GM12878 (cell line): ENCODE measurements around the gene CC2D1A. TPM values are rescaled to one million over a fixed set of nuclear protein-coding genes. Genes with fewer than 3 reads are reported as not detected.

Experiments used
- ATAC-seq: fragments of 200-7000 bp; cut with Tn5 transposase; 3 replicates; pipeline ENCODE4 v1.9.1; 2020; ENCODE audit warnings: mild to moderate bottlenecking, moderate library complexity
- BruUV-seq: library from RNA; stranded (reverse); fragments of 400-500 nt; replicated peaks from 2 replicates; lab custom pipeline; 2021; lab: Mats Ljungman, UMichigan
- CTCF ChIA-PET: fragments of 300-600 bp; sonication (Branson Sonifier 250); formaldehyde crosslinking; extraction: SDS; loops from one replicate; lab custom pipeline; 2021; ENCODE audit warnings: inconsistent platforms; lab: Yijun Ruan, JAX
- POLR2A ChIA-PET: fragments of 350-600 bp; formaldehyde crosslinking; extraction: SDS; loops from one replicate; lab custom pipeline; 2021; ENCODE audit warnings: inconsistent platforms; lab: Charles Lee
- RAD21 ChIA-PET: fragments of 300-600 bp; sonication (Branson Sonifier 250); formaldehyde crosslinking; loops from one replicate; lab custom pipeline; 2023; ENCODE audit warnings: antibody characterized with exemption; ENCODE audit not compliant: unreplicated experiment; lab: Charles Lee
- SMC1A ChIA-PET: fragments of 300-600 bp; sonication (Branson Sonifier 250); formaldehyde crosslinking; loops from one replicate; lab custom pipeline; 2023; ENCODE audit not compliant: unreplicated experiment, uncharacterized antibody; lab: Charles Lee
- DNase-seq: peaks from one replicate; pipeline ENCODE4 v3.0.0-alpha.2; 2011; ENCODE audit warnings: low read depth, low spot score
- FAIRE-seq: peaks from 3 replicates; lab custom pipeline; 2011; peaks lifted over from hg19 to GRCh38; lab: Jason Lieb, UNC
- H2AFZ ChIP-seq: 2 replicates; pipeline ENCODE4 v1.6.0; 2011; ENCODE audit warnings: low read depth, low read length, control low read depth; ENCODE audit not compliant: control insufficient read depth
- H3K27ac ChIP-seq: 2 replicates; pipeline ENCODE4 v1.5.1; 2011; ENCODE audit warnings: control low read depth; ENCODE audit not compliant: control insufficient read depth, insufficient read depth
- H3K27me3 ChIP-seq, 2 experiments: replicated peaks in 1 of 2; 2 replicates each; pipeline versions ENCODE4 v1.6.0 to v1.6.1; 2011; ENCODE audit warnings: low read length in 1 of 2; ENCODE audit not compliant: control insufficient read depth in 2 of 2, insufficient read depth in 2 of 2
- H3K36me3 ChIP-seq, 2 experiments: 2 replicates each; pipeline ENCODE4 v1.5.1; 2011; ENCODE audit warnings: low read length in 1 of 2; ENCODE audit not compliant: control insufficient read depth in 2 of 2, insufficient read depth in 2 of 2
- H3K4me1 ChIP-seq: 2 replicates; pipeline ENCODE4 v1.6.1; 2011; ENCODE audit warnings: mild to moderate bottlenecking, low read length, moderate library complexity, mixed read lengths; ENCODE audit not compliant: control insufficient read depth, insufficient read depth
- H3K4me2 ChIP-seq: 2 replicates; pipeline ENCODE4 v1.6.0; 2011; ENCODE audit warnings: control low read depth; ENCODE audit not compliant: control insufficient read depth, insufficient read depth
- H3K4me3 ChIP-seq: fragments of 200-600 bp; sonication (generic); 2 replicates; pipeline ENCODE4 v1.5.1; 2016
- H3K79me2 ChIP-seq: 2 replicates; pipeline ENCODE4 v1.6.0; 2011; ENCODE audit warnings: low read length; ENCODE audit not compliant: control insufficient read depth, insufficient read depth
- H3K9ac ChIP-seq: 2 replicates; pipeline ENCODE4 v1.8.0; 2011; ENCODE audit warnings: low read length, control low read depth, mixed read lengths; ENCODE audit not compliant: control insufficient read depth, insufficient read depth
- H3K9me3 ChIP-seq: replicated peaks from 3 replicates; pipeline ENCODE4 v1.5.1; 2011; ENCODE audit warnings: mild to moderate bottlenecking, low read length; ENCODE audit not compliant: control insufficient read depth, insufficient read depth
- H4K20me1 ChIP-seq: 2 replicates; pipeline ENCODE4 v1.6.0; 2011; ENCODE audit not compliant: control insufficient read depth, insufficient read depth
- BCL11A ChIP-seq: IDR thresholded peaks from 2 replicates; pipeline ENCODE4 v1.6.1; 2011; ENCODE audit warnings: low read depth, low read length
- CBX5 ChIP-seq: sonication (generic); IDR thresholded peaks from 2 replicates; pipeline ENCODE4 v1.6.1; 2016; ENCODE audit warnings: low read depth, moderate library complexity, mild to moderate bottlenecking, inconsistent platforms
- CHD1 ChIP-seq: IDR thresholded peaks from 2 replicates; pipeline ENCODE4 v1.6.1; 2012; ENCODE audit warnings: low read depth, low read length, improper control_type of control experiment
- ETV6 ChIP-seq, 2 experiments: fragments of 450-650 bp in 1 of 2; IDR thresholded peaks in 1 of 2; conservative IDR thresholded peaks in 1 of 2; 2 replicates each; pipeline ENCODE4 v1.6.1; 2014; ENCODE audit warnings: antibody characterized with exemption in 1 of 2, borderline replicate concordance in 1 of 2, low read depth in 1 of 2, mild to moderate bottlenecking in 1 of 2, moderate library complexity in 1 of 2
- FOXM1 ChIP-seq: IDR thresholded peaks from 2 replicates; pipeline ENCODE4 v1.6.1; 2012; ENCODE audit warnings: low read depth, mild to moderate bottlenecking, inconsistent platforms, low read length, moderate library complexity
- HCFC1 ChIP-seq: fragments of 150-350 bp; IDR thresholded peaks from 2 replicates; pipeline ENCODE4 v1.6.1; 2014; ENCODE audit warnings: low read length
- KLF5 ChIP-seq: fragments of 450-650 bp; IDR thresholded peaks from 2 replicates; pipeline ENCODE4 v1.6.1; 2014; ENCODE audit warnings: mild to moderate bottlenecking; ENCODE audit not compliant: partially characterized antibody
- MYB ChIP-seq: fragments of 150-350 bp; IDR thresholded peaks from 2 replicates; pipeline ENCODE4 v1.6.1; 2014; ENCODE audit warnings: mild to moderate bottlenecking, low read depth, low read length, borderline replicate concordance
- NFYB ChIP-seq: IDR thresholded peaks from 2 replicates; pipeline ENCODE4 v1.6.1; 2011; ENCODE audit warnings: low read depth, mild to moderate bottlenecking, low read length, improper control_type of control experiment, moderate library complexity; ENCODE audit not compliant: insufficient read depth
- NR2C1 ChIP-seq: fragments of 450-650 bp; IDR thresholded peaks from 2 replicates; pipeline ENCODE4 v1.6.1; 2017; ENCODE audit warnings: antibody characterized with exemption, mild to moderate bottlenecking, moderate library complexity
- POU2F2 ChIP-seq: IDR thresholded peaks from 3 replicates; pipeline ENCODE4 v1.6.1; 2011; ENCODE audit warnings: low read depth, mild to moderate bottlenecking, low read length, borderline replicate concordance
- SP1 ChIP-seq: IDR thresholded peaks from one replicate; pipeline ENCODE4 v1.6.1; 2011; ENCODE audit warnings: low read depth, low read length
- SREBF2 ChIP-seq: IDR thresholded peaks from 2 replicates; pipeline ENCODE4 v1.6.1; 2012; ENCODE audit warnings: mild to moderate bottlenecking, low read length
- SUPT20H ChIP-seq: IDR thresholded peaks from 2 replicates; pipeline ENCODE4 v1.6.1; 2011; ENCODE audit warnings: low read depth, mild to moderate bottlenecking, low read length, moderate library complexity, borderline replicate concordance; ENCODE audit not compliant: control insufficient read depth
- ZNF622 ChIP-seq: fragments of 450-650 bp; IDR thresholded peaks from 2 replicates; pipeline ENCODE4 v1.6.1; 2017; ENCODE audit warnings: mild to moderate bottlenecking, inconsistent platforms
- WGBS: methylation state at CpG from one replicate; pipeline ENCODE4 v1.1.6; 2016; ENCODE audit warnings: low lambda C conversion rate; ENCODE audit not compliant: insufficient replicate concordance, insufficient coverage; ENCODE audit errors: missing lambda C conversion rate; 5-methylcytosine and 5-hydroxymethylcytosine counted together
- in situ Hi-C: fragments of 300-500 bp; cut with MboI; formaldehyde crosslinking; loops from 9 replicates; pipeline ENCODE4 v1.14.3; 2018; ENCODE audit warnings: mixed read lengths
- intact Hi-C: fragments of 100-400 bp; cut with micrococcal nuclease; formaldehyde crosslinking; loops from one replicate; pipeline ENCODE4 v1.14.2; 2022; ENCODE audit not compliant: unreplicated experiment
- polyA plus RNA-seq, 11 experiments: library from polyadenylated mRNA; depleted of rRNA in 4 of 11; unstranded in 6 of 11; stranded (reverse) in 5 of 11; fragments of >200 nt; fragmentation: Nextera tagmentation in 4 of 11; fragmentation: Illumina TruSeq in 1 of 11; extraction: Ambion mirVana in 4 of 11; extraction: Trizol in 1 of 11; gene quantifications; 1 replicate in 1 of 11; 2 replicates in 10 of 11; pipeline versions ENCODE4 v1.2.1 to v1.2.3, GENCODE V29; 2011 to 2016; ENCODE audit warnings: inconsistent platforms in 2 of 11, missing spikeins in 2 of 11, low read depth in 1 of 11
- total RNA-seq, 4 experiments: library from RNA; depleted of rRNA in 3 of 4; stranded (reverse); fragments of >200 nt in 3 of 4; fragmentation: Illumina TruSeq in 1 of 4; extraction: Trizol in 1 of 4; gene quantifications; 2 replicates each; pipeline versions ENCODE4 v1.2.1 to v1.2.3, GENCODE V29; 2013 to 2021
- TF ChIP-seq, protein P1 (sequence below): fragments of 450-650 bp; formaldehyde crosslinking; IDR thresholded peaks from 2 replicates; pipeline ENCODE4 v1.4.0; 2022; ENCODE audit warnings: mild to moderate bottlenecking, moderate library complexity
- TF ChIP-seq, protein P2 (sequence below), 3 experiments: IDR thresholded peaks in 2 of 3; conservative IDR thresholded peaks in 1 of 3; 2 replicates each; pipeline ENCODE4 v1.5.1; 2011; ENCODE audit warnings: low read depth in 3 of 3, low read length in 3 of 3, mild to moderate bottlenecking in 3 of 3, control low read depth in 2 of 3, moderate library complexity in 2 of 3, inconsistent platforms in 1 of 3, mixed read lengths in 1 of 3; ENCODE audit not compliant: control insufficient read depth in 2 of 3, insufficient read depth in 1 of 3; ENCODE audit errors: extremely low read depth in 1 of 3

CC2D1A gene
- total and polyA plus RNA-seq, 10 of the 15 experiments (the other 5 are each of a cell fraction or from before 2014, with no cell fraction given), result 0.13 to 36.1 (median 16.1) TPM

DNA sequence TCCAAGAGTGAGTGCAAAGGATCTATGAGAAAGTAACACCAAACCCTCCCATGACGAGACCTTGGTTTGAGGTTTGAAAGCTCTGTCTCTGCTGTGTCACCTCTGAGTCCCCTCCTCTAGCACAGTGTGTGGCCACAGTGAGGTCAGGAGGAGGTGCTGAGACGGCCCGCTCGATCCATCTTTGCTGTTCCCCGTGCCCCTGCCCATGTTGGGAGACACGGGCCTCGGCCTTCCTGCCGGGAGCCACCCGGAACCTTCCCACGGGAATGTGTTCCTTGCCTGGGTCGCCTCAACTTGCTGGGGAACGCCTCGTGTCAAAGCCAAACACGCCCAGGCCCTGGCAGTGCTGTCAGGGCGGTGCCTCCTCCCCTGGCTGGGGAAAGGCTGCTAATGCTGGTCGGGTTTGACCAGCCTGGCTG lies 19.0 kb upstream of the CC2D1A start:
- Histone ChIP-seq H3K36me3 (no peaks in the 10 kb centered on the region), H3K27me3 (no peaks in the 10 kb centered on the region), H3K79me2 (no peaks in the 10 kb centered on the region), H3K9ac (no peak overlapping the region), H3K4me3 (no peak overlapping the region), H3K4me2 (no peak overlapping the region), H4K20me1 (no peaks in the 10 kb centered on the region), H3K4me1 (peaks cover 6% of the 10 kb centered on the region), H2AFZ (no peak overlapping the region), H3K27ac (no peak overlapping the region), H3K9me3 (no peaks in the 10 kb centered on the region)
- FAIRE-seq (no peak), ATAC-seq (peak; percentile 36; the same call in 1 of the 3 replicates), DNase-seq (no peak)
- TF ChIP-seq FOXM1 (no peak), SREBF2 (no peak), MYB (no peak), CBX5 (no peak), NFYB (no peak), BCL11A (no peak), CHD1 (no peak), HCFC1 (no peak), KLF5 (no peak), SUPT20H (no peak), SP1 (no peak), POU2F2 (no peak), NR2C1 (no peak), ZNF622 (no peak), ETV6 (conservative IDR thresholded peaks at IDR 0.05 in 1 of 2, IDR thresholded peaks at IDR 0.05 in 1 of 2; ENCODE audit: borderline replicate concordance in 1 of 2, low read depth in 1 of 2) (no peak)
- TF ChIP-seq, protein P1, sequence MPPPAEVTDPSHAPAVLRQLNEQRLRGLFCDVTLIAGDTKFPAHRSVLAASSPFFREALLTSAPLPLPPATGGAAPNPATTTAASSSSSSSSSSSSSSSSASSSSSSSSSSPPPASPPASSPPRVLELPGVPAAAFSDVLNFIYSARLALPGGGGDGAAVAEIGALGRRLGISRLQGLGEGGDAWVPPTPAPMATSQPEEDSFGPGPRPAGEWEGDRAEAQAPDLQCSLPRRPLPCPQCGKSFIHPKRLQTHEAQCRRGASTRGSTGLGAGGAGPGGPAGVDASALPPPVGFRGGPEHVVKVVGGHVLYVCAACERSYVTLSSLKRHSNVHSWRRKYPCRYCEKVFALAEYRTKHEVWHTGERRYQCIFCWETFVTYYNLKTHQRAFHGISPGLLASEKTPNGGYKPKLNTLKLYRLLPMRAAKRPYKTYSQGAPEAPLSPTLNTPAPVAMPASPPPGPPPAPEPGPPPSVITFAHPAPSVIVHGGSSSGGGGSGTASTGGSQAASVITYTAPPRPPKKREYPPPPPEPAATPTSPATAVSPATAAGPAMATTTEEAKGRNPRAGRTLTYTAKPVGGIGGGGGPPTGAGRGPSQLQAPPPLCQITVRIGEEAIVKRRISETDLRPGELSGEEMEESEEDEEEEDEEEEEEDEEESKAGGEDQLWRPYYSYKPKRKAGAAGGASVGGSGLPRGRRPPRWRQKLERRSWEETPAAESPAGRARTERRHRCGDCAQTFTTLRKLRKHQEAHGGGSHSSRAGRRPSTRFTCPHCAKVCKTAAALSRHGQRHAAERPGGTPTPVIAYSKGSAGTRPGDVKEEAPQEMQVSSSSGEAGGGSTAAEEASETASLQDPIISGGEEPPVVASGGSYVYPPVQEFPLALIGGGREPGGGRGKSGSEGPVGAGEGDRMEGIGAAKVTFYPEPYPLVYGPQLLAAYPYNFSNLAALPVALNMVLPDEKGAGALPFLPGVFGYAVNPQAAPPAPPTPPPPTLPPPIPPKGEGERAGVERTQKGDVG (CRISPR knock-in tag), result no peak
- TF ChIP-seq, protein P2, sequence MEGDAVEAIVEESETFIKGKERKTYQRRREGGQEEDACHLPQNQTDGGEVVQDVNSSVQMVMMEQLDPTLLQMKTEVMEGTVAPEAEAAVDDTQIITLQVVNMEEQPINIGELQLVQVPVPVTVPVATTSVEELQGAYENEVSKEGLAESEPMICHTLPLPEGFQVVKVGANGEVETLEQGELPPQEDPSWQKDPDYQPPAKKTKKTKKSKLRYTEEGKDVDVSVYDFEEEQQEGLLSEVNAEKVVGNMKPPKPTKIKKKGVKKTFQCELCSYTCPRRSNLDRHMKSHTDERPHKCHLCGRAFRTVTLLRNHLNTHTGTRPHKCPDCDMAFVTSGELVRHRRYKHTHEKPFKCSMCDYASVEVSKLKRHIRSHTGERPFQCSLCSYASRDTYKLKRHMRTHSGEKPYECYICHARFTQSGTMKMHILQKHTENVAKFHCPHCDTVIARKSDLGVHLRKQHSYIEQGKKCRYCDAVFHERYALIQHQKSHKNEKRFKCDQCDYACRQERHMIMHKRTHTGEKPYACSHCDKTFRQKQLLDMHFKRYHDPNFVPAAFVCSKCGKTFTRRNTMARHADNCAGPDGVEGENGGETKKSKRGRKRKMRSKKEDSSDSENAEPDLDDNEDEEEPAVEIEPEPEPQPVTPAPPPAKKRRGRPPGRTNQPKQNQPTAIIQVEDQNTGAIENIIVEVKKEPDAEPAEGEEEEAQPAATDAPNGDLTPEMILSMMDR (IDR thresholded peaks at IDR 0.05 in 2 of 3, conservative IDR thresholded peaks at IDR 0.05 in 1 of 3; ENCODE audit: control insufficient read depth in 2 of 3, extremely low read depth in 1 of 3, insufficient read depth in 1 of 3, low read depth in 3 of 3, low read length in 3 of 3), result no peak
- ChIA-PET CTCF (interaction anchor here (0.6 to 2.3 kb wide), 7 partner anchors 16 to 244 kb away, joined by 3 to 8 read pairs (median 4); no protein-coding TSS in a partner anchor), POLR2A (interaction anchor here (0.5 to 0.6 kb wide), 4 partner anchors 15 to 155 kb away, joined by 3 to 7 read pairs (median 4); no protein-coding TSS in a partner anchor), SMC1A (no interaction called here), RAD21 (interaction anchor here (1.7 kb wide), 1 partner anchor 161 kb away, joined by 4 read pairs; no protein-coding TSS in a partner anchor)
- WGBS, result 38% methylated on average over 16 of the region's 16 CpGs
- intact Hi-C loops, result no loop called here
- no TSS peak for BruUV-seq
- in situ Hi-C loops, result loop anchor here (25.0 kb wide), 1 partner anchor 450 kb away; no protein-coding TSS in a partner anchor
